PC-9 (cell line): ENCODE data around the gene SHISAL2A. TPM values are rescaled to one million over a fixed set of nuclear protein-coding genes. Genes with fewer than 3 reads are reported as not detected.

Experiments
- BruUV-seq: library from RNA; stranded (reverse); fragments of 400-500 nt; replicated peaks from 2 replicates; lab custom pipeline; 2021; lab: Mats Ljungman, UMichigan
- CTCF ChIA-PET: fragments of 300-600 bp; sonication (Branson Sonifier 250); formaldehyde crosslinking; loops from one replicate; lab custom pipeline; 2022; ENCODE audit warnings: antibody characterized with exemption; lab: Charles Lee
- POLR2A ChIA-PET: fragments of 300-600 bp; sonication (Branson Sonifier 250); formaldehyde crosslinking; loops from one replicate; lab custom pipeline; 2022; ENCODE audit warnings: antibody characterized with exemption; ENCODE audit not compliant: unreplicated experiment; lab: Charles Lee
- DNase-seq, 2 experiments: peaks; one replicate each; pipeline versions ENCODE4 v3.0.0 to v3.0.0-alpha.2; 2015 to 2022; ENCODE audit warnings: mixed read lengths in 1 of 2
- H2AFZ ChIP-seq: fragments of 200-600 bp; sonication (generic); 2 replicates; pipeline ENCODE4 v1.8.1; 2017; ENCODE audit warnings: antibody characterized with exemption
- H3F3A ChIP-seq: fragments of 200-600 bp; sonication (generic); 2 replicates; pipeline ENCODE4 v1.8.1; 2017; ENCODE audit warnings: antibody characterized with exemption, mild to moderate bottlenecking, low read depth; ENCODE audit not compliant: insufficient read depth
- H3K27ac ChIP-seq: fragments of 200-600 bp; sonication (generic); 2 replicates; pipeline ENCODE4 v1.6.1; 2016; ENCODE audit warnings: mixed run types
- H3K27me3 ChIP-seq: fragments of 200-600 bp; sonication (generic); 2 replicates; pipeline ENCODE4 v1.6.1; 2016; ENCODE audit warnings: low read depth, mixed run types; ENCODE audit not compliant: insufficient read depth
- H3K36me3 ChIP-seq: fragments of 200-600 bp; sonication (generic); 2 replicates; pipeline ENCODE4 v1.6.1; 2016; ENCODE audit warnings: low read depth, mixed run types
- H3K4me1 ChIP-seq: fragments of 200-600 bp; sonication (generic); replicated peaks from 2 replicates; pipeline ENCODE4 v1.6.1; 2016; ENCODE audit warnings: mixed run types; ENCODE audit not compliant: insufficient read depth
- H3K4me2 ChIP-seq: fragments of 200-600 bp; sonication (generic); 2 replicates; pipeline ENCODE4 v1.6.1; 2017; ENCODE audit warnings: mixed run types
- H3K4me3 ChIP-seq: fragments of 200-600 bp; sonication (generic); 2 replicates; pipeline ENCODE4 v1.6.1; 2016; ENCODE audit warnings: mixed run types
- H3K79me2 ChIP-seq: fragments of 200-600 bp; sonication (generic); 2 replicates; pipeline ENCODE4 v1.6.1; 2017; ENCODE audit warnings: low read depth, mixed run types
- H3K9me2 ChIP-seq: fragments of 200-600 bp; sonication (generic); 2 replicates; pipeline ENCODE4 v1.8.1; 2017; ENCODE audit warnings: mild to moderate bottlenecking; ENCODE audit not compliant: insufficient read depth
- H3K9me3 ChIP-seq: fragments of 200-600 bp; sonication (generic); 2 replicates; pipeline ENCODE4 v1.8.1; 2016; ENCODE audit warnings: low read depth; ENCODE audit not compliant: insufficient read depth
- H4K20me1 ChIP-seq: fragments of 200-600 bp; sonication (generic); 2 replicates; pipeline ENCODE4 v1.8.1; 2017; ENCODE audit not compliant: insufficient read depth
- EZH2 ChIP-seq: fragments of 200-600 bp; sonication (generic); IDR thresholded peaks from 2 replicates; pipeline ENCODE4 v1.8.0; 2017; ENCODE audit warnings: antibody characterized with exemption, low read depth
- intact Hi-C: fragments of 100-400 bp; cut with micrococcal nuclease; formaldehyde crosslinking; loops from one replicate; pipeline ENCODE4 v1.10.0; 2022; ENCODE audit not compliant: unreplicated experiment
- total RNA-seq: library from RNA; stranded (reverse); gene quantifications from 2 replicates; pipeline ENCODE4 v1.2.3, GENCODE V29; 2021
- TF ChIP-seq, protein P1 (sequence below): fragments of 200-600 bp; sonication (generic); conservative IDR thresholded peaks from 2 replicates; pipeline ENCODE4 v1.6.1; 2017; ENCODE audit warnings: mixed run types, antibody characterized with exemption, mild to moderate bottlenecking, moderate library complexity

Gene SHISAL2A
- total RNA-seq, 1 experiment from 2014 or later, result not detected

- Histone ChIP-seq H3F3A (peaks cover 5% of the 10 kb centered on the region; the same call in 1 of the 2 replicates), H3K36me3 (no peaks in the 10 kb centered on the region), H3K9me2 (no peaks in the 10 kb centered on the region), H3K4me2 (no peak overlapping the region), H3K79me2 (no peaks in the 10 kb centered on the region), H4K20me1 (no peaks in the 10 kb centered on the region), H3K27me3 (no peaks in the 10 kb centered on the region), H3K4me3 (no peak overlapping the region), H3K4me1 (peaks cover 26% of the 10 kb centered on the region), H3K9me3 (no peaks in the 10 kb centered on the region), H2AFZ (no peak overlapping the region), H3K27ac (no peak overlapping the region)
- DNase-seq, result no peak
- BruUV-seq, result no TSS peak
- ChIA-PET POLR2A (no interaction called here), CTCF (no interaction called here)
- no peak for TF ChIP-seq EZH2
- TF ChIP-seq, protein P1, sequence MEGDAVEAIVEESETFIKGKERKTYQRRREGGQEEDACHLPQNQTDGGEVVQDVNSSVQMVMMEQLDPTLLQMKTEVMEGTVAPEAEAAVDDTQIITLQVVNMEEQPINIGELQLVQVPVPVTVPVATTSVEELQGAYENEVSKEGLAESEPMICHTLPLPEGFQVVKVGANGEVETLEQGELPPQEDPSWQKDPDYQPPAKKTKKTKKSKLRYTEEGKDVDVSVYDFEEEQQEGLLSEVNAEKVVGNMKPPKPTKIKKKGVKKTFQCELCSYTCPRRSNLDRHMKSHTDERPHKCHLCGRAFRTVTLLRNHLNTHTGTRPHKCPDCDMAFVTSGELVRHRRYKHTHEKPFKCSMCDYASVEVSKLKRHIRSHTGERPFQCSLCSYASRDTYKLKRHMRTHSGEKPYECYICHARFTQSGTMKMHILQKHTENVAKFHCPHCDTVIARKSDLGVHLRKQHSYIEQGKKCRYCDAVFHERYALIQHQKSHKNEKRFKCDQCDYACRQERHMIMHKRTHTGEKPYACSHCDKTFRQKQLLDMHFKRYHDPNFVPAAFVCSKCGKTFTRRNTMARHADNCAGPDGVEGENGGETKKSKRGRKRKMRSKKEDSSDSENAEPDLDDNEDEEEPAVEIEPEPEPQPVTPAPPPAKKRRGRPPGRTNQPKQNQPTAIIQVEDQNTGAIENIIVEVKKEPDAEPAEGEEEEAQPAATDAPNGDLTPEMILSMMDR, result no peak
- intact Hi-C loops, result no loop called here
Observed at GRCh38 chr1:52672946-52673345, 40.0 kb downstream of the SHISAL2A start.

DNA sequence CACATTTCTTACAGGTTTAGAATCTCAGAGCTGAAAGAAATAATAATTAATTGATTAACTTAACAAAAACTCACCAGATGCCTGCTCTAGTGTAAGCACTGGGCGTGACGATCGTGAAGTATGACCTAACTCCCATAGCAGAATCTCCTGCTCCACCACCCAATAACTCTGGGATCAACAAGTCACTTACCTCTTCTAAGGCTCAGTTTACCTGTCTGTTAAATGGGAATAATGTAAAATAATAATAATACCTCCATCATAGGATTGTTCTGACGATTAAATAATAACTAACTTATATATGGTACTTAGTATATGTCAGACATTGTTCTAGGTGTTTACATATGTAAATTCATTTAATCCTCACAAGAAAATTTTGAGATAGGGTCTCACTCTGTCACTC, 40.5 kb downstream of the SHISAL2A start:
- ChIA-PET CTCF (no interaction called here), POLR2A (no interaction called here)
- H3K27ac ChIP-seq, result no peak overlapping the region

DNA sequence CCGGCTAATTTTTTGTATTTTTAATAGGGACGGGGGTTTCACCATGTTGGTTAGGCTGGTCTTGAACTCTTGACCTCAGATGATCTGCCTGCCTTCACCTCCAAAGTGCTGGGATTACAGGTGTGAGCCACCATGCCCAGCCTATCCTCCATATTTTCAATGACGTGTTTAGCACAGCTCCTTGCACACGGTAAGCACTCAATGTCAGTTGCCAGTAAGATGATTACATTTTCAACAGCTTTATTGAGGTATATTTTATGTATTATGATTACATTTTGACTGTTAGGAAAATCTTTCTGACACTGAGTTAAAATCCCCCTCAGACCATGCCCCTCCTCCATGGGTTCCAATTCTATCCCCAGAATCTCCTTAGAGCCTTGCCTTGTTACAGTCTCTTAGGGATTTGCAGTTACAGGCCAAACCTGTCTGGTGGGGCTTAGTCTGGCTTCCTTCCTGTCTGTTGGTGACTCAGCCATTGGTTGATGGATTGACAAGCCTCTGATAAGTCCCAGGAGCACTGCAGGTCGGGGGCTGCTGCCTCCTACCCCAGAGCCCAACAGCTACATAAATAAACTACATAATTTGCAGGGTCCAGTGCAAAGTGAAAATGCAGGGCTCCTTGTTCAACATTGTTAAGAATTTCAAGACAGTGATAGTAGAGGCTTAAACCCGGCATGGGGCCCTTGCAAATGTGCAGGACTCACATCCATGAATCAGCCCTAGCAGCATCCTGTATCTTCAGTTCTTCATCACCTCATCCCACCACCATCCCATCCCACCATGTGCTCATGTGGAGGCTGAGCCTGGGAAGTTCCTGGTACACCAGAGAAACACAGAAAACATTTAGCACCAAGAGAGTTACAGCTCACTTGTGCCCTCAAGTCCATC, 41.8 kb downstream of the SHISAL2A start:
- intact Hi-C loops, result no loop called here
- Histone ChIP-seq H3K4me2 (peak overlapping the region; percentile 39), H3K79me2 (no peaks in the 10 kb centered on the region), H3K27ac (no peak overlapping the region), H4K20me1 (no peaks in the 10 kb centered on the region), H3K4me3 (no peak overlapping the region), H3K36me3 (no peaks in the 10 kb centered on the region), H3K27me3 (no peaks in the 10 kb centered on the region), H3K4me1 (peaks cover 15% of the 10 kb centered on the region), H3K9me2 (no peaks in the 10 kb centered on the region), H3F3A (peaks cover 5% of the 10 kb centered on the region; the same call in 1 of the 2 replicates), H3K9me3 (no peaks in the 10 kb centered on the region), H2AFZ (no peak overlapping the region)
- ChIA-PET CTCF (interaction anchor here (0.6 kb wide), 1 partner anchor 232 kb away, joined by 3 read pairs; no protein-coding TSS in a partner anchor), POLR2A (no interaction called here)
- TF ChIP-seq, protein P1, result no peak
- no peak for TF ChIP-seq EZH2
- DNase-seq, result peak; percentile 54 to 84
- BruUV-seq, result no TSS peak

More for the DNA sequence above, 40.5 kb downstream of the SHISAL2A start:
- no peaks in the 10 kb centered on the region for H3K9me2 ChIP-seq
- H3K4me1 ChIP-seq, result peaks cover 21% of the 10 kb centered on the region
- intact Hi-C loops, result no loop called here
- no peaks in the 10 kb centered on the region for H4K20me1 ChIP-seq
- no peaks in the 10 kb centered on the region for H3K79me2 ChIP-seq
- no peak for DNase-seq
- TF ChIP-seq EZH2, result no peak
- TF ChIP-seq, protein P1, result no peak
- no peak overlapping the region for H3K4me3 ChIP-seq
- no peaks in the 10 kb centered on the region for H3K9me3 ChIP-seq
- H2AFZ ChIP-seq, result no peak overlapping the region
- no peaks in the 10 kb centered on the region for H3K27me3 ChIP-seq
- BruUV-seq, result no TSS peak
- no peak overlapping the region for H3K4me2 ChIP-seq
- no peaks in the 10 kb centered on the region for H3K36me3 ChIP-seq
- peaks cover 5% of the 10 kb centered on the region; the same call in 1 of the 2 replicates for H3F3A ChIP-seq
